GM23248 (cell line): ENCODE results near the gene LRRC45.

Experiments used
- EZH2 ChIP-seq: fragments of 200-600 bp; sonication (generic); IDR thresholded peaks from 2 replicates; pipeline ENCODE4 v1.6.1; 2018; ENCODE audit warnings: antibody characterized with exemption, mild to moderate bottlenecking; ENCODE audit not compliant: insufficient read depth, poor library complexity, severe bottlenecking
- EZH2phosphoT487 ChIP-seq: fragments of 200-600 bp; sonication (generic); IDR thresholded peaks from 2 replicates; pipeline ENCODE4 v1.6.1; 2018; ENCODE audit warnings: antibody characterized with exemption, moderate library complexity, mild to moderate bottlenecking, low read depth; ENCODE audit not compliant: insufficient read depth

- TF ChIP-seq EZH2 (no peak), EZH2phosphoT487 (no peak)
These were observed 13.7 kb upstream of the LRRC45 start for GRCh38 chr17:82009413-82009812.
